GM13976 (cell line): ENCODE measurements around the gene HAUS6.
"Not testable (repeated sequence)": the region's sequence is repeated elsewhere in the genome, so short reads cannot be mapped to it uniquely, and the experiment has no call there.

ENCODE experiments used
- DNase-seq: peaks from one replicate; pipeline ENCODE4 v3.0.0; 2012; ENCODE audit warnings: low spot score
- CTCF ChIP-seq: IDR thresholded peaks from 2 replicates; pipeline ENCODE4 v1.5.1; 2012; ENCODE audit warnings: borderline replicate concordance, mild to moderate bottlenecking; ENCODE audit not compliant: insufficient read depth; ENCODE audit errors: extremely low read depth, missing control alignments, control extremely low read depth
- in situ Hi-C: fragments of 300-500 bp; cut with MboI; formaldehyde crosslinking; loops from one replicate; pipeline ENCODE4 v1.12.0; 2022; ENCODE audit warnings: low sequenced_read_pairs, mixed read lengths, inconsistent platforms; ENCODE audit not compliant: unreplicated experiment

Gene HAUS6

GRCh38 chr9:19116107-19116790 is 13.5 kb upstream of the HAUS6 start:
- DNase-seq, result no peak
- TF ChIP-seq CTCF, result no peak
- in situ Hi-C loops, result no loop called here

GRCh38 chr9:19114680-19115270 is 12.1 kb upstream of the HAUS6 start:
- DNase-seq, result no peak
- TF ChIP-seq CTCF, result no peak
- in situ Hi-C loops, result no loop called here

- DNase-seq, result no peak
- no peak for TF ChIP-seq CTCF
- in situ Hi-C loops, result no loop called here
Observed at GRCh38 chr9:19113964-19114679, 11.4 kb upstream of the HAUS6 start.

- in situ Hi-C loops, DNase-seq: not testable (repeated sequence)
Observed at GRCh38 chr9:19113064-19113611, 10.4 kb upstream of the HAUS6 start.

GRCh38 chr9:19108038-19108437 is 5.3 kb upstream of the HAUS6 start:
- in situ Hi-C loops, result no loop called here
- DNase-seq, result no peak
- TF ChIP-seq CTCF, result no peak

GRCh38 chr9:19104515-19105282 is 2.0 kb upstream of the HAUS6 start:
- no peak for TF ChIP-seq CTCF
- DNase-seq, result no peak
- in situ Hi-C loops, result no loop called here
